H9 (cell line): ENCODE measurements around the gene ZP3. TPM values are rescaled to one million over a fixed set of nuclear protein-coding genes. Genes with fewer than 3 reads are reported as not detected.
A peak's percentile ranks its signal among the peaks of the same experiment; 100 is the strongest.

ENCODE experiments used
- DNase-seq: peaks from one replicate; pipeline ENCODE4 v3.0.0-alpha.2; 2017
- H2AFZ ChIP-seq: one replicate; pipeline ENCODE4 v1.6.1; 2013; ENCODE audit warnings: mild to moderate bottlenecking, low read length, control low read depth, moderate library complexity
- H2AK5ac ChIP-seq: 2 replicates; pipeline ENCODE4 v1.6.1; 2013; ENCODE audit warnings: low read length, control low read depth, mixed read lengths; ENCODE audit not compliant: insufficient read length
- H2BK120ac ChIP-seq: one replicate; pipeline ENCODE4 v1.6.1; 2013; ENCODE audit warnings: low read depth, mild to moderate bottlenecking, low read length, control low read depth, inconsistent platforms; ENCODE audit not compliant: poor library complexity, severe bottlenecking
- H2BK12ac ChIP-seq: 2 replicates; pipeline ENCODE4 v1.6.1; 2013; ENCODE audit warnings: low read length, control low read depth, mixed read lengths, low read depth; ENCODE audit not compliant: insufficient read length
- H2BK15ac ChIP-seq: 2 replicates; pipeline ENCODE4 v1.6.1; 2013; ENCODE audit warnings: low read depth, low read length, control low read depth
- H2BK20ac ChIP-seq: one replicate; pipeline ENCODE4 v1.6.1; 2013; ENCODE audit warnings: low read depth, mild to moderate bottlenecking, low read length, control low read depth, inconsistent platforms; ENCODE audit not compliant: poor library complexity, severe bottlenecking
- H2BK5ac ChIP-seq: 2 replicates; pipeline ENCODE4 v1.6.1; 2013; ENCODE audit warnings: low read length, control low read depth, mixed read lengths; ENCODE audit not compliant: insufficient read length
- H3K14ac ChIP-seq: 2 replicates; pipeline ENCODE4 v1.6.1; 2013; ENCODE audit warnings: low read length, control low read depth; ENCODE audit not compliant: insufficient read depth
- H3K18ac ChIP-seq: 2 replicates; pipeline ENCODE4 v1.6.1; 2013; ENCODE audit warnings: low read depth, mild to moderate bottlenecking, mixed read lengths, low read length, control low read depth; ENCODE audit not compliant: insufficient read length
- H3K23ac ChIP-seq: 2 replicates; pipeline ENCODE4 v1.6.1; 2013; ENCODE audit warnings: low read length, control low read depth, mixed read lengths, low read depth; ENCODE audit not compliant: insufficient read length
- H3K23me2 ChIP-seq: 2 replicates; pipeline ENCODE4 v1.6.1; 2013; ENCODE audit warnings: low read depth, mild to moderate bottlenecking, mixed read lengths, low read length, control low read depth; ENCODE audit not compliant: insufficient read length, poor library complexity, severe bottlenecking
- H3K27ac ChIP-seq: 2 replicates; pipeline ENCODE4 v1.5.1; 2013; ENCODE audit warnings: low read length, control low read depth, mixed read lengths, low read depth; ENCODE audit not compliant: insufficient read length
- H3K27me3 ChIP-seq: 2 replicates; pipeline ENCODE4 v1.6.1; 2013; ENCODE audit warnings: low read length, control low read depth, inconsistent platforms; ENCODE audit not compliant: insufficient read depth
- H3K4ac ChIP-seq: 2 replicates; pipeline ENCODE4 v1.6.1; 2013; ENCODE audit warnings: low read depth, mild to moderate bottlenecking, control low read depth, inconsistent platforms, low read length, moderate library complexity
- H3K4me1 ChIP-seq: 2 replicates; pipeline ENCODE4 v1.6.1; 2013; ENCODE audit warnings: low read length, control low read depth, inconsistent platforms; ENCODE audit not compliant: insufficient read depth
- H3K4me2 ChIP-seq: 2 replicates; pipeline ENCODE4 v1.6.1; 2013; ENCODE audit warnings: low read length, control low read depth, mixed read lengths; ENCODE audit not compliant: insufficient read length, insufficient read depth
- H3K56ac ChIP-seq: 2 replicates; pipeline ENCODE4 v1.6.1; 2013; ENCODE audit warnings: low read depth, mild to moderate bottlenecking, mixed read lengths, low read length, control low read depth; ENCODE audit not compliant: insufficient read length
- H3K79me1 ChIP-seq: 2 replicates; pipeline ENCODE4 v1.6.1; 2013; ENCODE audit warnings: low read depth, mild to moderate bottlenecking, moderate library complexity, low read length, control low read depth, inconsistent platforms; ENCODE audit not compliant: insufficient read depth, poor library complexity, severe bottlenecking
- H3K79me2 ChIP-seq: 2 replicates; pipeline ENCODE4 v1.6.1; 2013; ENCODE audit warnings: low read length, control low read depth, inconsistent platforms; ENCODE audit not compliant: insufficient read depth
- H3K9ac ChIP-seq: 2 replicates; pipeline ENCODE4 v1.6.1; 2013; ENCODE audit warnings: low read length, control low read depth, mixed read lengths; ENCODE audit not compliant: insufficient read length; ENCODE audit errors: extremely low read depth
- H3K9me3 ChIP-seq: one replicate; pipeline ENCODE4 v1.6.1; 2013; ENCODE audit warnings: low read depth, low read length, inconsistent platforms; ENCODE audit not compliant: control insufficient read depth
- H3T11ph ChIP-seq: one replicate; pipeline ENCODE4 v1.6.1; 2013; ENCODE audit warnings: mild to moderate bottlenecking, low read length, control low read depth, inconsistent platforms
- H4K20me1 ChIP-seq: one replicate; pipeline ENCODE4 v1.6.1; 2013; ENCODE audit not compliant: control insufficient read depth, insufficient read length, insufficient read depth
- H4K5ac ChIP-seq: 2 replicates; pipeline ENCODE4 v1.6.1; 2013; ENCODE audit warnings: low read depth, mild to moderate bottlenecking, mixed read lengths, low read length, control low read depth; ENCODE audit not compliant: insufficient read length
- H4K8ac ChIP-seq: replicated peaks from 2 replicates; pipeline ENCODE4 v1.6.1; 2013; ENCODE audit warnings: low read length, control low read depth, mixed read lengths, low read depth; ENCODE audit not compliant: insufficient read length
- H4K91ac ChIP-seq: 2 replicates; pipeline ENCODE4 v1.6.1; 2013; ENCODE audit warnings: low read depth, mild to moderate bottlenecking, moderate library complexity, mixed read lengths, low read length, control low read depth; ENCODE audit not compliant: insufficient read length
- H3K27ac Mint-ChIP-seq, 3 experiments: 2 replicates in 2 of 3; 3 replicates in 1 of 3; pipeline ENCODE4 v1.8.0; 2020 to 2021; ENCODE audit warnings: mixed read lengths in 3 of 3, mild to moderate bottlenecking in 1 of 3, moderate library complexity in 1 of 3
- H3K27me3 Mint-ChIP-seq: 2 replicates; pipeline ENCODE4 v1.8.0; 2021; ENCODE audit warnings: low read depth, mild to moderate bottlenecking, moderate library complexity, mixed read lengths
- H3K36me3 Mint-ChIP-seq, 3 experiments: 2 replicates in 2 of 3; 3 replicates in 1 of 3; pipeline ENCODE4 v1.8.0; 2020 to 2021; ENCODE audit warnings: low read depth in 3 of 3, mixed read lengths in 3 of 3; ENCODE audit not compliant: insufficient read depth in 1 of 3
- H3K4me1 Mint-ChIP-seq, 2 experiments: 2 replicates each; pipeline ENCODE4 v1.8.0; 2020; ENCODE audit warnings: mixed read lengths in 2 of 2
- H3K4me3 Mint-ChIP-seq, 2 experiments: 2 replicates in 1 of 2; 3 replicates in 1 of 2; pipeline ENCODE4 v1.8.0; 2020 to 2021; ENCODE audit warnings: mild to moderate bottlenecking in 2 of 2, mixed read lengths in 2 of 2, moderate library complexity in 1 of 2
- H3K9me3 Mint-ChIP-seq, 2 experiments: 2 replicates in 1 of 2; 3 replicates in 1 of 2; pipeline ENCODE4 v1.8.0; 2020; ENCODE audit warnings: mild to moderate bottlenecking in 2 of 2, mixed read lengths in 2 of 2, moderate library complexity in 1 of 2
- WGBS: extraction: QIAGEN DNeasy Blood & Tissue Kit; methylation state at CpG from one replicate; pipeline ENCODE4 v1.1.7; 2013; ENCODE audit warnings: missing lambda C conversion rate, low lambda C conversion rate, mixed read lengths; ENCODE audit not compliant: insufficient read length; ENCODE audit errors: extremely low coverage; 5-methylcytosine and 5-hydroxymethylcytosine counted together
- total RNA-seq: library from RNA; stranded (reverse); gene quantifications from 2 replicates; pipeline ENCODE4 v1.2.1, GENCODE V29; 2021
- TF ChIP-seq, protein P1 (sequence below): fragments of 200-600 bp; sonication (generic); conservative IDR thresholded peaks from 3 replicates; pipeline ENCODE4 v1.8.0; 2021; ENCODE audit warnings: antibody characterized with exemption, mild to moderate bottlenecking

Gene ZP3
- total RNA-seq, 1 experiment from 2014 or later, result 1.3 TPM

DNA sequence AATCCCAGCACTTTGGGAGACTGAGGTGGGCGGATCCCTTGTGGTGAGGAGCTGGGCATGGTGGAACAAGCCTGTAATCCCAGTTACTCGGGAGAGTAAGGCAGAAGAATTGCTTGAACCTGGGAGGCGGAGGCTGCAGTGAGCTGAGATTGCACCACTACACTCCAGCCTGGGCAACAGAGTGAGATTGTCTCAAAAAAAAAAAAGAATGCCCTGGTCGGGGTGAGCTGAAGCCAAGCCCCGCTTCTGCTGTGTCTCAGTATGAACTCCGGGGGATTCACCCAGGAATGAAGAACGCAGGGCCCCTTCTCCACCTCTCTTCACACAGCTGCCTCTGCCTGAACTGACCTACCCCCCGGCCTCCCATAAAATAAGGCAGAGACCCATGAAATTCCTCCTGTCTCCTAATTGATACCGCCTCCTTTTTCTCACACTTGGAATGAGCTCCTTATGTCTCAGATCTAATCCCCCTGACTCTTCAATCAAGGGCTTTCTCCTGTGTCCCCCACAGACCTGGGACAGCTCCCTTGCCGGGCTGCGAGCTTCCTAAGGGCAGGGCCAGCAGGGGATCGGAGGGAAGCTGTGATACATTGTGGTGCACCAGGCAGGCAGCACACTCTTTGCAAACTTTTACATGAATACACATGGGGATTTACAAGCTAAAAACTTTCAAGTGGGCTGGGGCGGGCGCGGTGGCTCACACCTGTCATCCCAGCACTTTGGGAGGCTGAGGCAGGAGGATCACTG is 911 bp upstream of the ZP3 start:
- no CpG with 5 or more reads among the region's 15 CpGs for WGBS
- no peaks in the 10 kb centered on the region for H3K79me2 ChIP-seq
- no peaks in the 10 kb centered on the region for H3K79me1 ChIP-seq
- H3K14ac ChIP-seq, result no peak overlapping the region; the same call in 1 of the 2 replicates
- no peak overlapping the region for H2BK12ac ChIP-seq
- H4K5ac ChIP-seq, result no peak overlapping the region
- Mint-ChIP-seq H3K27me3 (peaks cover 3% of the 10 kb centered on the region), H3K4me3 (peak overlapping the region in 1 of 2 experiments; percentile 9; a peak in 1 of 5 replicates), H3K4me1 (peaks cover 20 to 27% of the 10 kb centered on the region in 2 experiments), H3K9me3 (no peaks in the 10 kb centered on the region), H3K36me3 (no peaks in the 10 kb centered on the region), H3K27ac (peak overlapping the region; percentile 36 to 85 (median 67); a peak in 5 of 7 replicates)
- no peak overlapping the region for H3K56ac ChIP-seq
- no peak overlapping the region for H2AK5ac ChIP-seq
- no peak overlapping the region for H4K91ac ChIP-seq
- no peak overlapping the region for H3T11ph ChIP-seq
- no peaks in the 10 kb centered on the region for H4K20me1 ChIP-seq
- H2BK5ac ChIP-seq, result no peak overlapping the region
- DNase-seq, result peak; percentile 61
- H3K27me3 ChIP-seq, result no peaks in the 10 kb centered on the region
- H2AFZ ChIP-seq, result no peak overlapping the region
- TF ChIP-seq, protein P1, sequence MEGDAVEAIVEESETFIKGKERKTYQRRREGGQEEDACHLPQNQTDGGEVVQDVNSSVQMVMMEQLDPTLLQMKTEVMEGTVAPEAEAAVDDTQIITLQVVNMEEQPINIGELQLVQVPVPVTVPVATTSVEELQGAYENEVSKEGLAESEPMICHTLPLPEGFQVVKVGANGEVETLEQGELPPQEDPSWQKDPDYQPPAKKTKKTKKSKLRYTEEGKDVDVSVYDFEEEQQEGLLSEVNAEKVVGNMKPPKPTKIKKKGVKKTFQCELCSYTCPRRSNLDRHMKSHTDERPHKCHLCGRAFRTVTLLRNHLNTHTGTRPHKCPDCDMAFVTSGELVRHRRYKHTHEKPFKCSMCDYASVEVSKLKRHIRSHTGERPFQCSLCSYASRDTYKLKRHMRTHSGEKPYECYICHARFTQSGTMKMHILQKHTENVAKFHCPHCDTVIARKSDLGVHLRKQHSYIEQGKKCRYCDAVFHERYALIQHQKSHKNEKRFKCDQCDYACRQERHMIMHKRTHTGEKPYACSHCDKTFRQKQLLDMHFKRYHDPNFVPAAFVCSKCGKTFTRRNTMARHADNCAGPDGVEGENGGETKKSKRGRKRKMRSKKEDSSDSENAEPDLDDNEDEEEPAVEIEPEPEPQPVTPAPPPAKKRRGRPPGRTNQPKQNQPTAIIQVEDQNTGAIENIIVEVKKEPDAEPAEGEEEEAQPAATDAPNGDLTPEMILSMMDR, result no peak
- H3K27ac ChIP-seq, result no peak overlapping the region
- peak overlapping the region; percentile 49 for H3K18ac ChIP-seq
- no peak overlapping the region for H3K9ac ChIP-seq
- H4K8ac ChIP-seq, result no peak overlapping the region
- no peak overlapping the region for H2BK20ac ChIP-seq
- peaks cover 5% of the 10 kb centered on the region; the same call in 1 of the 2 replicates for H3K4me1 ChIP-seq
- no peak overlapping the region for H2BK15ac ChIP-seq
- no peak overlapping the region for H3K23ac ChIP-seq
- H3K9me3 ChIP-seq, result no peaks in the 10 kb centered on the region
- peak overlapping the region; percentile 80 for H2BK120ac ChIP-seq
- H3K4ac ChIP-seq, result no peak overlapping the region
- no peak overlapping the region for H3K4me2 ChIP-seq
- no peaks in the 10 kb centered on the region for H3K23me2 ChIP-seq
